ENCODE results near the gene EFNA1. TPM values are rescaled to one million over a fixed set of nuclear protein-coding genes. Genes with fewer than 3 reads are reported as not detected.

The EFNA1 gene
- polyA plus RNA-seq, 1 donor from 2014 or later: 0.50 TPM

GRCh38 chr1:155079210-155079486 is 48.5 kb upstream of the EFNA1 start:
- H3K9me3 ChIP-seq (ENCODE audit: low read length): no peaks in the 10 kb centered on the region
- no peaks in the 10 kb centered on the region for H3K9me2 ChIP-seq (ENCODE audit: insufficient read depth, low read length)
- H3K9ac ChIP-seq (ENCODE audit: low read length): peak overlapping the region; percentile 99
- peak overlapping the region; percentile 80 for H3K4me2 ChIP-seq (ENCODE audit: low read length)
- H3K79me2 ChIP-seq (replicated peaks; ENCODE audit: insufficient read depth, low read length): peaks cover 24% of the 10 kb centered on the region
- peaks cover 27% of the 10 kb centered on the region for H4K20me1 ChIP-seq (ENCODE audit: insufficient read depth)
- no peak overlapping the region for H2AFZ ChIP-seq (ENCODE audit: low read depth, low read length)
- no peak for TF ChIP-seq TAF1 (IDR thresholded peaks at IDR 0.05; ENCODE audit: low read depth)
- TF ChIP-seq EP300 (conservative IDR thresholded peaks at IDR 0.05; ENCODE audit: poor library complexity, severe bottlenecking): no peak
- no peak for TF ChIP-seq MXI1 (conservative IDR thresholded peaks at IDR 0.05; ENCODE audit: poor library complexity, severe bottlenecking)
- TF ChIP-seq RAD21 (conservative IDR thresholded peaks at IDR 0.05): no peak
- TF ChIP-seq CTCF (IDR thresholded peaks at IDR 0.05; ENCODE audit: poor library complexity, severe bottlenecking): no peak
- peak overlapping the region; percentile 96 for H3K27ac ChIP-seq (ENCODE audit: low read length)
- H3K36me3 ChIP-seq (ENCODE audit: insufficient read depth, low read length): no peaks in the 10 kb centered on the region
- peak overlapping the region; percentile 99 for H3K4me3 ChIP-seq (ENCODE audit: low read length)
- no peaks in the 10 kb centered on the region for H3K27me3 ChIP-seq (ENCODE audit: insufficient read depth, low read depth, low read length)
- peaks cover 7% of the 10 kb centered on the region for H3F3A ChIP-seq (ENCODE audit: insufficient read depth, low read length, poor library complexity, severe bottlenecking)

- Histone ChIP-seq H3K9me2 (ENCODE audit: insufficient read depth, low read length) (no peaks in the 10 kb centered on the region), H3K4me3 (ENCODE audit: low read length) (peak overlapping the region; percentile 99), H3K4me2 (ENCODE audit: low read length) (peak overlapping the region; percentile 80), H3K9ac (ENCODE audit: low read length) (peak overlapping the region; percentile 99), H3F3A (ENCODE audit: insufficient read depth, low read length, poor library complexity, severe bottlenecking) (peaks cover 7% of the 10 kb centered on the region), H3K79me2 (replicated peaks; ENCODE audit: insufficient read depth, low read length) (peaks cover 27% of the 10 kb centered on the region), H3K36me3 (ENCODE audit: insufficient read depth, low read length) (no peaks in the 10 kb centered on the region), H2AFZ (ENCODE audit: low read depth, low read length) (no peak overlapping the region), H4K20me1 (ENCODE audit: insufficient read depth) (peaks cover 29% of the 10 kb centered on the region), H3K27ac (ENCODE audit: low read length) (peak overlapping the region; percentile 96), H3K27me3 (ENCODE audit: insufficient read depth, low read depth, low read length) (no peaks in the 10 kb centered on the region), H3K9me3 (ENCODE audit: low read length) (no peaks in the 10 kb centered on the region)
- TF ChIP-seq REST (IDR thresholded peaks at IDR 0.05; ENCODE audit: borderline replicate concordance) (peak; percentile 14), MXI1 (conservative IDR thresholded peaks at IDR 0.05; ENCODE audit: poor library complexity, severe bottlenecking) (peak; percentile 45), EP300 (conservative IDR thresholded peaks at IDR 0.05; ENCODE audit: poor library complexity, severe bottlenecking) (no peak), RAD21 (conservative IDR thresholded peaks at IDR 0.05) (no peak), TAF1 (IDR thresholded peaks at IDR 0.05; ENCODE audit: low read depth) (peak; percentile 81), SMC3 (conservative IDR thresholded peaks at IDR 0.05; ENCODE audit: poor library complexity) (no peak), POLR2AphosphoS5 (IDR thresholded peaks at IDR 0.05) (peak; percentile 63), CTCF (IDR thresholded peaks at IDR 0.05; ENCODE audit: poor library complexity, severe bottlenecking) (peak; percentile 17), EZH2 (IDR thresholded peaks at IDR 0.05; ENCODE audit: borderline replicate concordance, insufficient read depth, low read length, poor library complexity, severe bottlenecking) (no peak)
Measured at GRCh38 chr1:155079487-155080311, 48.0 kb upstream of the EFNA1 start.

Measured in neural cell (in vitro differentiated cells).